ENCODE results near the gene HOXC5.

DNA sequence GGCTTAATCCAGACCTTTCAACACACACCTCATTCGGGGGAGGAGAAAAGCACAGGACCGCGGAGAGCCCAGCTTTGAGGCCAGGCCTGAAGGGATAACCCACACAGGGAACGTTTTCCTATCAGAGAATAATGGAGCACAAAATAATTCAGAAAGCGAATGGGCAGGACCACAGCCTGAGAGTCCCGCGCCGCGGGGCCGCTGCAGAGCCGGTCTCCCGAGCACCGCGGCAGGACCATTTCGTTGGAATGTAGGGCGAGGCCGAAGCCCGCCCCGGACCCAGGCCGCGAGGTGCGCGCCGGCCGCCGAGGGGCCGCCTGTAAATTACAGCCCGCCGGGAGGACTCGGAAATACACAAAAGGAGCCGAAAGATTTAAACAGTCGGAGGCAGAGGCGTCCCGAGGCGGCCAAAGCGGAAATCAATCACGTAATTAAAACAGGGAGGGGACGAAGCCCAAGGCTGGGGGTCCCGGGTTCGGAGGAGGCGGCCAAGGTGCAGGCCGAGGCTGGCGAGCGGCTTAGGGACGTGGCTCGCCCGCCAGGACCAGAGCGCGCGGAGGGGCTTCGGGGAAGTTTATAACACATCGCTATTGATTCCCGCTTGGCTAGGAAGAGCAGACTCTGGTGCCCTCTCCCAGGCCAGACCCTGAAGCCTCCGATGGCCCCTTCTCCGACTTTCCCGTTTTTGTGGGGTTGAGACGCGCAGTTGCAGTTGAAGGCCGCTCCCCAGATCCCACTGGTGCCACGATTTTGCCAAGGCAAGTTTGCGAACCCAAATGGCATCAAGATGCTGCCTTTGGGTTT lies 14.5 kb downstream of the HOXC5 start:
- TF ChIP-seq, protein P1, sequence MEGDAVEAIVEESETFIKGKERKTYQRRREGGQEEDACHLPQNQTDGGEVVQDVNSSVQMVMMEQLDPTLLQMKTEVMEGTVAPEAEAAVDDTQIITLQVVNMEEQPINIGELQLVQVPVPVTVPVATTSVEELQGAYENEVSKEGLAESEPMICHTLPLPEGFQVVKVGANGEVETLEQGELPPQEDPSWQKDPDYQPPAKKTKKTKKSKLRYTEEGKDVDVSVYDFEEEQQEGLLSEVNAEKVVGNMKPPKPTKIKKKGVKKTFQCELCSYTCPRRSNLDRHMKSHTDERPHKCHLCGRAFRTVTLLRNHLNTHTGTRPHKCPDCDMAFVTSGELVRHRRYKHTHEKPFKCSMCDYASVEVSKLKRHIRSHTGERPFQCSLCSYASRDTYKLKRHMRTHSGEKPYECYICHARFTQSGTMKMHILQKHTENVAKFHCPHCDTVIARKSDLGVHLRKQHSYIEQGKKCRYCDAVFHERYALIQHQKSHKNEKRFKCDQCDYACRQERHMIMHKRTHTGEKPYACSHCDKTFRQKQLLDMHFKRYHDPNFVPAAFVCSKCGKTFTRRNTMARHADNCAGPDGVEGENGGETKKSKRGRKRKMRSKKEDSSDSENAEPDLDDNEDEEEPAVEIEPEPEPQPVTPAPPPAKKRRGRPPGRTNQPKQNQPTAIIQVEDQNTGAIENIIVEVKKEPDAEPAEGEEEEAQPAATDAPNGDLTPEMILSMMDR (IDR thresholded peaks at IDR 0.05), result no peak
- TF ChIP-seq SIN3A (IDR thresholded peaks at IDR 0.05; ENCODE audit: borderline replicate concordance, insufficient read depth, low read depth, low read length) (no peak), POLR2AphosphoS5 (IDR thresholded peaks at IDR 0.05; ENCODE audit: low read depth, low read length) (no peak)

Data from Panc1 (cell line).